ENCODE data around the gene SOHLH2. TPM values are rescaled to one million over a fixed set of nuclear protein-coding genes. Genes with fewer than 3 reads are reported as not detected.

SOHLH2 gene
- total and polyA plus RNA-seq, 4 donors = 0.84 TPM; not detected in 3

DNA sequence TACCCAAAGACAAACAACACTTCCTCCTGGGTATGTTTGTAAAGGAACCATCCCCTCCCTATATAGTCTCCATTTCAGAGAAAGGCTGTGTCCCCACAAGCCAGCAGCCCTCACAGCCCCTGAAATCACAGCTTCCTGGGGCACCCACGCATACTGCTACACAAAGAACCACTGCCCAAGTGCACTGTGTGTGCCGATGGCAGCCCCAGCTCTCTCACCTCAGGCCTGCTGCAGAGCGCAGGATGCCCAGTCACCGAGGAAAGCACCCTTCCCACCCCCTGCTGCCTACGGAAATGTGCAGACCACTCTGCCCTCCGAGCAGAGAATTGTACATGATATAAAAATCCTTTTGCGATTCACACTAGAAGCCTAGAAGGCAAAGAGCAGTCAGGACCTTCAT lies 39.4 kb downstream of the SOHLH2 start (continued):
- TF ChIP-seq RAD21 (IDR thresholded peaks at IDR 0.05) (no peak), TAF1 (conservative IDR thresholded peaks at IDR 0.05) (no peak)

DNA sequence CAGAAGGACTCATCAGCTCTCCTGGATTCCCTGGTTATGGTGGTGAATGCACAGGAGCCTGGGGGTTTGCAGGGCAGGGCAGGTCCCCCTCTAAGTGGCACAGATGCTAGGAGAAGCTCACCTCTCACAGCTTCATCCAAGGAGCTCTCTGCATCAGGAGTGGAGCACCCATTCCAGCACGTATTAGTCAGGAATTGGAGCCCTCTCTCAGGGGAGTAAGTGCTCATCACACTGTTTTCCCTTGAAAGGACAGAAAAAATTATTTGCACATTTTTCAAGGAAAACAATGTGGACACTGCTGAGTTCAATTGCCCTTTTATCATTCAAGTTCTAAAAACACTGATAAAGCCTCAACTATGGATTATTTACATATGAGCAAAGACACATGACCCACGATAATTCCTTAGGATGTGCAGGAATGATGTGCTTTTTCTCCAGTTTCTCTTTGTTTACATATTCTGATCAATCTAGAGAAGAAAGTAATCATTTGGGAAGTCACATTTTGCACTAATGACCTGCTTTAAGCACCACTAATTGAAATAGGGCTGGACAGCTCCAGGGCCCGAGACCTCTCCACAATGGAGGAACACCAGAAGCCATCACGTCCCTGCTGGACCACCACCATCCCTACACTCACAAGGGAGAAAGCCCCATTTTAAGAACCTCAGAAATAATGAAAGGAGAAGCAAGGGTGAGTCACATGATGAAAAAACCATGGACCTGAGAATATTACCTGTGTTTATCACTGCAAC lies 40.6 kb downstream of the SOHLH2 start:
- no peak overlapping the region for H3K4me3 ChIP-seq (ENCODE audit: low read depth in 1 of 3, low read length in 3 of 3)
- H3K4me1 ChIP-seq (ENCODE audit: control insufficient read depth in 4 of 4, insufficient read depth in 4 of 4, low read length in 3 of 4) = no peaks in the 10 kb centered on the region
- peaks cover 0 to 4% (median 0%) of the 10 kb centered on the region in 4 donors for H3K9me3 ChIP-seq (ENCODE audit: control insufficient read depth in 4 of 4, low read length in 3 of 4)
- H3K27ac ChIP-seq (ENCODE audit: low read depth in 1 of 2, low read length in 2 of 2) = no peak overlapping the region
- no peak overlapping the region for H3K9ac ChIP-seq (ENCODE audit: low read depth in 1 of 2, low read length in 2 of 2)
- peaks cover 0 to 7% (median 0%) of the 10 kb centered on the region in 4 donors for H3K27me3 ChIP-seq (ENCODE audit: control insufficient read depth in 4 of 4, insufficient read depth in 4 of 4, low read length in 3 of 4)
- no peak for DNase-seq (ENCODE audit: low spot score)
- TF ChIP-seq YY1 (IDR thresholded peaks at IDR 0.05) (no peak), RAD21 (IDR thresholded peaks at IDR 0.05) (no peak)
- no peaks in the 10 kb centered on the region for H3K36me3 ChIP-seq (ENCODE audit: control insufficient read depth in 4 of 4, insufficient read depth in 3 of 4, low read depth in 1 of 4, low read length in 3 of 4)
- 52% methylated on average over 4 of the region's 4 CpGs for WGBS

- no peaks in the 10 kb centered on the region for H3K36me3 ChIP-seq (ENCODE audit: control insufficient read depth in 4 of 4, insufficient read depth in 3 of 4, low read depth in 1 of 4, low read length in 3 of 4)
- H3K9me3 ChIP-seq (ENCODE audit: control insufficient read depth in 4 of 4, low read length in 3 of 4) = peaks cover 0 to 4% (median 0%) of the 10 kb centered on the region in 4 donors
- H3K4me3 ChIP-seq (ENCODE audit: low read depth in 1 of 3, low read length in 3 of 3) = no peak overlapping the region
- DNase-seq (ENCODE audit: low spot score) = no peak
- no peak overlapping the region for H3K27ac ChIP-seq (ENCODE audit: low read depth in 1 of 2, low read length in 2 of 2)
- H3K27me3 ChIP-seq (ENCODE audit: control insufficient read depth in 4 of 4, insufficient read depth in 4 of 4, low read length in 3 of 4) = peaks cover 0 to 7% (median 0%) of the 10 kb centered on the region in 4 donors
- 71% methylated on average over 5 of the region's 5 CpGs for WGBS
- no peaks in the 10 kb centered on the region for H3K4me1 ChIP-seq (ENCODE audit: control insufficient read depth in 4 of 4, insufficient read depth in 4 of 4, low read length in 3 of 4)
- TF ChIP-seq GABPA (IDR thresholded peaks at IDR 0.05 in 1 of 2, conservative IDR thresholded peaks at IDR 0.05 in 1 of 2) (no peak), YY1 (IDR thresholded peaks at IDR 0.05) (no peak), HNF4A (conservative IDR thresholded peaks at IDR 0.05) (no peak)
- no peak overlapping the region for H3K9ac ChIP-seq (ENCODE audit: low read depth in 1 of 2, low read length in 2 of 2)
Observed at GRCh38 chr13:36166046-36166445, 48.3 kb downstream of the SOHLH2 start.

DNA sequence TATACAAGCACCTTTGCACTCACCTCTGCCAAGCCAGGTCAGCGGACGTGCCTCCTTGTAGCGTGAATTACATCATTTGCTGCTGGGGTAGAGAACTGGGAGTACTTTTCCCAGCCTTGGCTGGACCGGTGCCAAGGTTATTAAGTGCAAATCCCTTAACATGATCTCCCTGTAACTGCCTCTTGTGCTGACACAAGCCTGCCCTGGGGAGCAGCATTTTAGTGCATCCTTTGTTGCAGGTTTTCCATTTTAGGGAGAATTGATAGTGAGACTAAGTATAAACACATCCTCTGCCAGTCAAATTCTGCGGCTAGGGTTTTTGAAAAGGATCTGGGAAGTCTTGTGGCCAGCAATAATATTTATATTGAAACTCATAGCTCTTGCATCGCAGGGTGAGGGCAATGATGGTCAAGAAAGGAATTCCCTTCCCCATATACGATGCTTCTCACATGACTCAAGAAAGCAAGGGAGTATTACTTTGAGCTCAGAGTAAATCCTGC lies 50.5 kb downstream of the SOHLH2 start:
- WGBS = 64% methylated on average over 7 of the region's 7 CpGs
- no peaks in the 10 kb centered on the region for H3K4me1 ChIP-seq (ENCODE audit: control insufficient read depth in 4 of 4, insufficient read depth in 4 of 4, low read length in 3 of 4)
- TF ChIP-seq JUND (IDR thresholded peaks at IDR 0.05) = no peak
- TF ChIP-seq SP1 (IDR thresholded peaks at IDR 0.05) = no peak
- TF ChIP-seq GABPA (IDR thresholded peaks at IDR 0.05 in 1 of 2, conservative IDR thresholded peaks at IDR 0.05 in 1 of 2) = no peak
- no peak for TF ChIP-seq YY1 (IDR thresholded peaks at IDR 0.05)
- TF ChIP-seq HNF4G (IDR thresholded peaks at IDR 0.05) = no peak
- TF ChIP-seq, protein P1, sequence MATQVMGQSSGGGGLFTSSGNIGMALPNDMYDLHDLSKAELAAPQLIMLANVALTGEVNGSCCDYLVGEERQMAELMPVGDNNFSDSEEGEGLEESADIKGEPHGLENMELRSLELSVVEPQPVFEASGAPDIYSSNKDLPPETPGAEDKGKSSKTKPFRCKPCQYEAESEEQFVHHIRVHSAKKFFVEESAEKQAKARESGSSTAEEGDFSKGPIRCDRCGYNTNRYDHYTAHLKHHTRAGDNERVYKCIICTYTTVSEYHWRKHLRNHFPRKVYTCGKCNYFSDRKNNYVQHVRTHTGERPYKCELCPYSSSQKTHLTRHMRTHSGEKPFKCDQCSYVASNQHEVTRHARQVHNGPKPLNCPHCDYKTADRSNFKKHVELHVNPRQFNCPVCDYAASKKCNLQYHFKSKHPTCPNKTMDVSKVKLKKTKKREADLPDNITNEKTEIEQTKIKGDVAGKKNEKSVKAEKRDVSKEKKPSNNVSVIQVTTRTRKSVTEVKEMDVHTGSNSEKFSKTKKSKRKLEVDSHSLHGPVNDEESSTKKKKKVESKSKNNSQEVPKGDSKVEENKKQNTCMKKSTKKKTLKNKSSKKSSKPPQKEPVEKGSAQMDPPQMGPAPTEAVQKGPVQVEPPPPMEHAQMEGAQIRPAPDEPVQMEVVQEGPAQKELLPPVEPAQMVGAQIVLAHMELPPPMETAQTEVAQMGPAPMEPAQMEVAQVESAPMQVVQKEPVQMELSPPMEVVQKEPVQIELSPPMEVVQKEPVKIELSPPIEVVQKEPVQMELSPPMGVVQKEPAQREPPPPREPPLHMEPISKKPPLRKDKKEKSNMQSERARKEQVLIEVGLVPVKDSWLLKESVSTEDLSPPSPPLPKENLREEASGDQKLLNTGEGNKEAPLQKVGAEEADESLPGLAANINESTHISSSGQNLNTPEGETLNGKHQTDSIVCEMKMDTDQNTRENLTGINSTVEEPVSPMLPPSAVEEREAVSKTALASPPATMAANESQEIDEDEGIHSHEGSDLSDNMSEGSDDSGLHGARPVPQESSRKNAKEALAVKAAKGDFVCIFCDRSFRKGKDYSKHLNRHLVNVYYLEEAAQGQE (IDR thresholded peaks at IDR 0.05) = no peak
- TF ChIP-seq ATF3 (IDR thresholded peaks at IDR 0.05) = no peak
- TF ChIP-seq FOXA1 (IDR thresholded peaks at IDR 0.05) = no peak
- no peak for TF ChIP-seq HNF4A (conservative IDR thresholded peaks at IDR 0.05)
- TF ChIP-seq, protein P2, sequence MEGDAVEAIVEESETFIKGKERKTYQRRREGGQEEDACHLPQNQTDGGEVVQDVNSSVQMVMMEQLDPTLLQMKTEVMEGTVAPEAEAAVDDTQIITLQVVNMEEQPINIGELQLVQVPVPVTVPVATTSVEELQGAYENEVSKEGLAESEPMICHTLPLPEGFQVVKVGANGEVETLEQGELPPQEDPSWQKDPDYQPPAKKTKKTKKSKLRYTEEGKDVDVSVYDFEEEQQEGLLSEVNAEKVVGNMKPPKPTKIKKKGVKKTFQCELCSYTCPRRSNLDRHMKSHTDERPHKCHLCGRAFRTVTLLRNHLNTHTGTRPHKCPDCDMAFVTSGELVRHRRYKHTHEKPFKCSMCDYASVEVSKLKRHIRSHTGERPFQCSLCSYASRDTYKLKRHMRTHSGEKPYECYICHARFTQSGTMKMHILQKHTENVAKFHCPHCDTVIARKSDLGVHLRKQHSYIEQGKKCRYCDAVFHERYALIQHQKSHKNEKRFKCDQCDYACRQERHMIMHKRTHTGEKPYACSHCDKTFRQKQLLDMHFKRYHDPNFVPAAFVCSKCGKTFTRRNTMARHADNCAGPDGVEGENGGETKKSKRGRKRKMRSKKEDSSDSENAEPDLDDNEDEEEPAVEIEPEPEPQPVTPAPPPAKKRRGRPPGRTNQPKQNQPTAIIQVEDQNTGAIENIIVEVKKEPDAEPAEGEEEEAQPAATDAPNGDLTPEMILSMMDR (IDR thresholded peaks at IDR 0.05; ENCODE audit: low read depth, low read length, missing input control) = no peak
- TF ChIP-seq, protein P3, sequence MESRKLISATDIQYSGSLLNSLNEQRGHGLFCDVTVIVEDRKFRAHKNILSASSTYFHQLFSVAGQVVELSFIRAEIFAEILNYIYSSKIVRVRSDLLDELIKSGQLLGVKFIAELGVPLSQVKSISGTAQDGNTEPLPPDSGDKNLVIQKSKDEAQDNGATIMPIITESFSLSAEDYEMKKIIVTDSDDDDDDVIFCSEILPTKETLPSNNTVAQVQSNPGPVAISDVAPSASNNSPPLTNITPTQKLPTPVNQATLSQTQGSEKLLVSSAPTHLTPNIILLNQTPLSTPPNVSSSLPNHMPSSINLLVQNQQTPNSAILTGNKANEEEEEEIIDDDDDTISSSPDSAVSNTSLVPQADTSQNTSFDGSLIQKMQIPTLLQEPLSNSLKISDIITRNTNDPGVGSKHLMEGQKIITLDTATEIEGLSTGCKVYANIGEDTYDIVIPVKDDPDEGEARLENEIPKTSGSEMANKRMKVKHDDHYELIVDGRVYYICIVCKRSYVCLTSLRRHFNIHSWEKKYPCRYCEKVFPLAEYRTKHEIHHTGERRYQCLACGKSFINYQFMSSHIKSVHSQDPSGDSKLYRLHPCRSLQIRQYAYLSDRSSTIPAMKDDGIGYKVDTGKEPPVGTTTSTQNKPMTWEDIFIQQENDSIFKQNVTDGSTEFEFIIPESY (IDR thresholded peaks at IDR 0.05) = no peak
- TF ChIP-seq EGR1 (IDR thresholded peaks at IDR 0.05; ENCODE audit: low read depth in 2 of 2) = no peak
- TF ChIP-seq NR2F2 (IDR thresholded peaks at IDR 0.05) = no peak
- TF ChIP-seq RAD21 (IDR thresholded peaks at IDR 0.05) = no peak
- H3K4me3 ChIP-seq (ENCODE audit: low read depth in 1 of 3, low read length in 3 of 3) = no peak overlapping the region
- H3K9me3 ChIP-seq (ENCODE audit: control insufficient read depth in 4 of 4, low read length in 3 of 4) = no peaks in the 10 kb centered on the region
- no peak overlapping the region for H3K27ac ChIP-seq (ENCODE audit: low read depth in 1 of 2, low read length in 2 of 2)
- DNase-seq (ENCODE audit: low spot score) = no peak
- H3K27me3 ChIP-seq (ENCODE audit: control insufficient read depth in 4 of 4, insufficient read depth in 4 of 4, low read length in 3 of 4) = no peaks in the 10 kb centered on the region
- no peaks in the 10 kb centered on the region for H3K36me3 ChIP-seq (ENCODE audit: control insufficient read depth in 4 of 4, insufficient read depth in 3 of 4, low read depth in 1 of 4, low read length in 3 of 4)
- H3K9ac ChIP-seq (ENCODE audit: low read depth in 1 of 2, low read length in 2 of 2) = no peak overlapping the region

Data from liver (tissue), 9 donors.